GM21723 (cell line): ENCODE data around the gene LUZP2.

Source experiments
- ATAC-seq: cut with Tn5 transposase; IDR thresholded peaks from one replicate; pipeline ENCODE4 v1.9.1; 2021; ENCODE audit warnings: mild to moderate bottlenecking, moderate library complexity; ENCODE audit not compliant: unreplicated experiment

Gene LUZP2

DNA sequence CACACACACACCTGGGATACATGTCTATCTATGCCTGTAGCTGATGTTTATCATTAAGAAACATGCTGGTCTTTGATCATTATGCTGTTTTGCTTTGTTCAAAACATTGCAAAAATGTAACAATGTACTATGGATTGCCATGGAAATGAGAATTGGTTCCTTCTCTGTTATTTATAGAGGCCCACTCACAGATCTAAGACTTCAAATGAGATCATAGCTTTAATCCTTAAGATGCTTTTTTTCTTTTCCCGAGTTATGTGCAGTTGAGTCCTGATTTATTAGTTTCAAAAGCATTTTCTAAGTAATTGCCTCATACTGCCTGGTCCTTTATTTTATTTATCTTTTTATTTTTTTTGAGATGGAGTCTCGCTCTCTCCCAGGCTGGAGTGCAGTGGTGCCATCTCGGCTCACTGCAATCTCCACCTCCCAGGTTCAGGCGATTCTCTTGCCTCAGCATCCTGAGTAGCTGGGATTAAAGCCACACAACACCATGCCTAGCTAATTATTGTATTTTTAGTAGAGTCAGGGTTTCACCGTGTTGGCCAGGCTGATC, 131.4 kb downstream of the LUZP2 start:
- no peak for ATAC-seq

DNA sequence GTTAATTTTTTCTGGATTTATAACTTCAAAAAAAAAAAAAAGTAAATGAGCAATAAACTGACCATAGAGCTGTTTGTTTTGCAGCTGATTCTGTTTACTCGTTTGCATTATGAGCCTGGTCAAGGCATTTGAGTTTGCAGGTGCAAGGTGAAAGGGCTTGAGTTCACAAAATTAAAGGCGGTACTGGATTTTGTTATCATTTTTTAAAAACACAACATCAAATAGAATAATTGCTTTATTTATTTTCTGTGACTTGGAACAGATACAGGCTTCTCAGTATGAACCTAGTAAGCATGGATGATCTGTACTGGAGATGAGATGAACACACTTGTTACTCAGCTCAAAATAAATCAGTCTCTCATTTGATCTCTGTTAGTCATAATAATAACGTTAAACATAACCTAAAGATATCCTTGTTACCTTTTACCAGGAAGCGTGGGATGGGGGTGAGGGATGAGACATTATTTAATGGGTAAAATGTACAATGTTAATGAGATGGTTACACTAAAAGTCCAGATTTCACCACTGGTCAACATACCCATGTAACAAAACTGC, 137.8 kb downstream of the LUZP2 start:
- no peak for ATAC-seq

DNA sequence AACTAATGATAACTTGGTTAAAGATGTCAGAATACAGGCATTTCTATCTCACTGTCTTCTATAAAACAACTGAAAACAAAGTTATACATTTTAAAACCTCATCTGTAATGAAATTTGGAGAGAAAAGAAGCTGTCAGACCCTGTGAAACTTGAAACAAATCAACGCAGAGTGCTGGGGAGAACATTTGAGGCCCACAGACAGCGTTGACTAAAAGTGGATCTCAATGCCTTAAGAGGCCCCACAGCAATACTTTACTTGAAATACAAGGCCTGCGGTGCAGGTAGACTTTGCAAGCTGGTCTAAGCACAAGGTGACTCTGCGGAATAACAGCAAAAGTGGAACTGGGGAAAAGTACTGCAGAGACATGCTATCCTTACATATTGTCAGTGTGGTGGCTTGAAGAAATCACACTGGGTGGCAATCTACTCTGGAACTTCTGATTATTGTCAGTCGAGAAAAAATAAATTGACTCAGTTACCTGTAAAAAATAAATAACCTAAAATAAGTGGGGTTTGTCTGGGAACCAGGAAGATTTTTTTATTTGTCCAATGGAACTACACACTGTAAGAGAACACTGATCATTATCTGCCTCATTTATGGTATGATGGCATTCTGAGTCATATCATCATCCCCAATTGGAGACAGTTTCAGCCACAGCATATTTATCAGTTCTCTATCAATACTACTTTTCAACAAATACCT, 138.9 kb downstream of the LUZP2 start:
- no peak for ATAC-seq

DNA sequence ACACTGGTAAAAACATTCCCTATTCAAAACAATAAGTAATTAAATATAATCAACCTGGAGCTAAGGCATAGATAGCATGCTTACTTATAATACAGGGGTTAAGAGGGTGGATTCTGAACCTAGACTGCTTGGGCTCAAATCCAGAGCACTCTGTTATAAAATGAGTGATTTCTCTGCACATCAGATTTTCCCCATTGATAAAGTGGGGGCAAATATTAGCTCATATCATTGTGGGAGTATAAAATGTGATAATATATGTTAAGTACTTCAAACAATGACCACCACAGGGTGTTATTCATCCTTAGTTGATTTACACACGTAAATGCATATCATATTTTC, 139.4 kb downstream of the LUZP2 start:
- ATAC-seq: no peak

DNA sequence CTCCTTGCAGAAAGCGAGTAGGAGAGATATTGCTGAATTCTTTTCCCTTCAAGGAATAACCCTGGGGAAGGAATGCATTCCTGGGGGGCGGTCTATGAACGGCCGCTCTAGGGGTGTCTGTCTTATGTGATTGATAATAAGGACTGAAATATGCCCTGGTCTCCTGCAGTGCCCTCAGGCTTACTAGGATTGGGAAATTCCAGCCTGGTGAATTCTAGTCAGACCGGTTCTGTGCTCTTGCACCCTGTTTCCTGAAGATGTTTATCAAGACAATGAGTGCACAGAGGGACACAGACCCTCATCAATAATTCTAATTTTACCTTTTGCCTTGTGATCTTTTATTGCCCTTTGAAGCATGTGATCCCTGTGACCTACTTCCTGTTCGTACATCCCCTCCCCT, 140.7 kb downstream of the LUZP2 start:
- no peak for ATAC-seq

DNA sequence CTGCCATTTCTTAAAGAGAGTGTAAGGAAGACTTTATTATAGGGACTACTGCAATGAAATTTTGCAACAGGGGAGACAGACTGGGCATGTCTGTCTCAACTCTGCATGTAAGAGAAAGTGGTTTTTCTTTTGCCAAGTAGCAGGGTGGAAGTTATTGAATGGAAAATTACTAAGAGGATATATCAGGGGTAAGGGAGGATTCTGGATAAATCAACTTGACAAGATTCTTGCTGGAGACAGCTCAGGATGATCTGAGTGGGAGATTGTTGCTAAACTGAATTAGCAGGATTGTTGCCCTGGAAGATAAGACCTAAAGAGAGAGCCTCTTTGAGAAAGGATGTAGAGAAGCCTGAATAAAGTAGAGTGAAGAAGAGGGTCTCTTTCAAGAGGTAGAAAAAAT, 145.8 kb downstream of the LUZP2 start:
- ATAC-seq: no peak

DNA sequence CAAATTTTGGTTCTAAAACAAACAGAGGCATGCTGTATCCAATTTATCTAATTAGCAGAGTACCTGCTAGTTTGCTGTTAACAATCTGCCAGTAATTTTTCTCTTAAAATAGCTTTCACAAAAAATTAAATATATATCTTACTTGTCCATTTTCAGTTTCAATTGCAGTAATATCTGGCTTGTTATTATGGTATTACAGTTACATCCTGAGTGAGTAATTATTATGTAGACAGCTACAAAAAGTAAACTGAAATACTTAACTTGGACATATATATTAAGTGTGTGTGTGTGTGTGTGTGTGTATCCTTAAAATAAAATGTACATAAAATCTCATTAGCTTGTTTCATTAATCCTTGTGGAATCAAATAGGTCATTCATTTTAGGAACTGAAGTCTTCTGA, 148.7 kb downstream of the LUZP2 start:
- no peak for ATAC-seq

DNA sequence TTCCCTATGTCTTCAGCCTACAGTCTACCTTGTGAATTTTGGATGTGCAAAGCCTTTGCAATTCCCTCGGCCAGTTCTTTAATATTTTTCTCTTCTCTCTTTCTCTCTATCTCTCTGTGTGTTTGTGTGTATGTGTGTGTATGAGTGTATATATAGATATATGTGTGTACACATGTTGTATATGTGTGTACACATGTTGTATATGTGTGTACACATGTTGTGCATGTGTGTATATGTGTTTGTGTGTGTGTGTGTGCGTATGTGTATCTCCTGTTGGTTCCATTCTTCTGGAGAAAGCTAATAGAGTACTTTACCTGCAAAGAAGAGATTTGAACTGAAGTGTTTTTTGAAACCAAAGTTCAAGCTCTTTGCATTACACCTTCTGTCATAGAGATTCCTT, 155.0 kb downstream of the LUZP2 start:
- no peak for ATAC-seq

DNA sequence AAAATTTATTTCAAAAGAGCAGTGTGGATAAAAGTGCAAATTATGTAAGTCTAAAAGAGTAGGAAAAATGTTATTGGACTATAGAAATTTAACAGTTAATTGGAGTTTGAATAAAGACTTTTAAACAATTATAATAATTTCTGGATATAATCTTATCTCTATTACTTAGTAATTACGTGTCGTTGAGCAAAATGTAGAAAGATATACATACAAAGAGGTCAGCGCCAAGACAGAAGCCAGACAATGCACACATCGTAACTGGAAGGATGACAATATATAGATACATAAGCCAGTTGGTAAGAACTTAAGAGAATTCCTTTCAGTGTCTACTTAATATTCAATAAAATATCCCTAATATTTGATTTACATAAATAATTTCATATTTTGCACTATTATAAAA, 157.0 kb downstream of the LUZP2 start:
- no peak for ATAC-seq

DNA sequence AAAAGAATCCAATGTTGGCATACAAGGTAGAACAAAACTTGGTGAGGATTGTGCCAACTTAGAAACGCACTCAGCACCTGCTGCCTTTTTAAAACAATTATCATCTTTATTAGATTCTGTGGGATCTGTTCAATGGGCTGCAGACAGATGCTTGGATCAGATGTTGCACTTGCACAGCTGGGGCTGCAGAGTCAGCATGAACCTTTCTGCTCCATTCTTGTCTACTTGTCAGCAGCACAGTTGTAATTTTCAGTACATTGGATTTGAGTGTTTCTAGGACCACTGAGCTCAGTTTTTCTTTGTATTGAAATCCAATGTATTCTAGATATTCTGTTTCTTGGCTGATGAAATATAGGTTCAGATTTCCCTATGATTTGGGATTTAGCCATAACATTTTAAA, 164.5 kb downstream of the LUZP2 start:
- ATAC-seq: no peak

DNA sequence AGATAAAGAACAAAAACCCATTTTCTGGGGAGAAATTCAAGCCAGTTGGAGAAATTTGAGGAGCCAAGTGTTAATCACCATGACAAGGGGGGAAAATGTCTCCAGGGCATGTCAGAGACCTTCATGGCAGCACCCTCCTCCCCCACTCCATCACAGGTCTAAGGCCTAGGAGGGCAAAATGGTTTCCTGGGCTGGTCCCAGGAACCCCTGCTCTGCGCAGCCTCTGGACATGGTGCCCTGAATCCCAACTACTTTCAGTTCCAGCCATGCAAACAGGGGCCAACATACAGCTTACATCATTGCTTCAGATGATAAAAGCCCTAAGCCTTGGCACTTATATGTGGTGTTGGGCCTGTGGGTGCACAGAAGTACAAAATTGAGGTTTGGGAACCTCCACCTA, 167.5 kb downstream of the LUZP2 start:
- no peak for ATAC-seq

DNA sequence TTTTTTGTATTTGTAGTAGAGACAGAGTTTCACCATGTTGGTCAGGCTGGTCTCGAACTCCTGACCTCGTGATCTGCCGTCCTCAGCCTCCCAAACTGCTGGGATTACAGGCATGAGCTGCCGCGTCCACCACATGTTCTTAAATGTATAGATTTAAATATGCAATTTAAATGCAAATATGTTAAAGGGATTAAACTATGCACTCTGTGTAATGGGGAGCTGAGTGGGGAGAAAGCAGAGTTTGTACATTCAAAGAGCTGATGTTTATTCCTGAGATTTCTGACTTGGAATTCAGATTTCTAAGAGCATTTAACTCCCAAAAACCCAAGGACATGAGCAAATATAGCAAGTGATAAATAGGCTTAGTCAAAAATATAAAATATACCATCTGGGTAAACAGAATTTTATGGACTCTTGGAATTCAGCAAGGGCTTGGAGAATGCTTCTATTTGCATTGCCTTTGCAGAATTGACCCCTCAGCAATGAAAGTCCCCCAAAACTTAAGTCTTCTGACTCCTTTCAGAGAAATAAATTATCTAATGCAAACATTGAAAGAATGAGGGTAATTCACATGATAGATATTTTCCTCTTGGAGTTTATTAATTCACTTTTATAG, 170.6 kb downstream of the LUZP2 start:
- ATAC-seq: no peak

DNA sequence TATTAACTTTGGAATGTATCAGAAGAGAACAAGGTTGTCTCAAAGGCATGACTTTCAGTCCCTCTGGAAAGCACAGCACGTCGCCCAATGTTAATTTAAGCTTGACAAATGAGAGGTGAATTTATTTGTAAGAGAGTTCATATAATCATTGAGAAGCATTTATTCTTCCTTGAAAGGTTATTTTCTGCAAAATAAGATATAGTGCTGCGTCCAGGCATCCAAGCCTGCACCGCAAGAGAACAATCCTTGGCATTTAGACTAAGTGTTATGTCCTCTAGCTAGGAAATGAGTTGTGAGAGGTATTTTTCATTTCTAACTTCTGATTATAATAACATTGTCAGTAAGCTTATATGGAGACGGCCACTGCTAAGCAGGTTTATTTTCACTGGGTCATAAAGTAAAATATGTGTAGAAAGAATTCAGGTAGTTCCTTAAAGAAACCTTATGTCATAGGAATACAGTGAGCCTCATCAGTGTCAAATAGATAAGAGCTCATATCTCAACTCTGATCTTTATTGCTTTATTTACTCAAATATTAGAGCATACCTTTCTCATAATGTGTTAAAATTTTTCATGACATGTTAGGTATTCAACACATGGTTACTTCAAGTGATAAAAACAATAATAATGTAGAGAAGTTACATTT, 182.0 kb downstream of the LUZP2 start:
- ATAC-seq: no peak

DNA sequence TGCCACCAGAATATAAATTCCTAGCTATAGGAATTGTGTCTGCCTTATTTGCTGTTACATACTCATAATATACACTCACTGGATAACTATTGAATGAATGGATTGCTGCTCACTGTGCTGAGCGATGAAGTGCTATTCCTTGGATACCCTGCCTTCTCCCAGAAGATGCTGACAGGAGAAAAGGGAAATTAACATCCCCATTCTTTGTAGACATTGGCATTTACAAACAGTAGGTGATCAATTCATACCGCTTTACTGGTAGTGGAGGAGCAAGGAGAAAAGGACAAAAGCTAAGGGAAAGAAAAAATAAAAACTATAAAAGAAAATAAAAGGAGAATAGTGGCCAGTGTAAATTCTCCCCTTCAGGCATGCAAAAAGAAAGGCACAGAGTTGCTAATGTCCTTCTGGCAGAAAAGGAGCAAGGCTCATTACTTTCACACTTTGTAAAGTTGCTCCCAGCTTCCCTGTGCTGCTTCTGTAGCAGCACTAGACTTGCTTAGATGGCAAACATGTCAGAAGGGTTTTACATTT, 183.0 kb downstream of the LUZP2 start:
- ATAC-seq: no peak

DNA sequence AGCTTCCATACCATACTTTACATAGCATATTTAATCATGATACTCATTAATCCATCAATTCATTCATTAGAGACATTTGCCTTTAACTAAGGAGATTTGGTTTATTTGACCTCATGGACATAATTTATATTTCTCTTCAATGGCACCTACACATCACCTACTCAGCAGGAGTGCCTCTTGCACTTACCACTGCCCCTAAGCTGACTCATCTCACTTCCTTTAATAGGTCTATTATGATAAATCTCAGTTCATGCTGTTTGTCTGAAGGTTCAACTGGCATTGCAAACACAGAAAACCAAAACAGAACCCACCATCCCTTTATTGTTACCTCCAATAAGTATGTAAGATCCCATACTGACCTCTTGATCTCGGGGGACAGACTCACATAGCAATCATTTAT, 186.7 kb downstream of the LUZP2 start:
- ATAC-seq: no peak

DNA sequence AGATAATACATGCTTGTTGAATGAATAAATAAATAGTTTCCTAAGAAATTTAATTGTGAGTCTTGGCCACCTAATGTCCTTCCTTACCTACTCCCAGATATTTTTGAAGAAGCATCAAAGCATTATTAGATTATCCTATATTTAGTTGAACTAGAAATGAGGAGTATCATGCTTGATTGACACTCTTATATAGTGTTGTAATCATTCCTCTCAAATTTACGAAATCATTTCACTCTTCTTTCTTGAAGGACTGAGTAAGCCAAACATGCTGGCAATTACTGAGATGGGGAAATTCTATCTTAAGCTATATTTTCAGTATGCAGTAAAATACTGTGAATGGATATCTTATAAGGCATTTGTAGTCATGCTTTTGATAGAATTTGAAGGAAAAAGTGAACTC, 189.0 kb downstream of the LUZP2 start:
- no peak for ATAC-seq

DNA sequence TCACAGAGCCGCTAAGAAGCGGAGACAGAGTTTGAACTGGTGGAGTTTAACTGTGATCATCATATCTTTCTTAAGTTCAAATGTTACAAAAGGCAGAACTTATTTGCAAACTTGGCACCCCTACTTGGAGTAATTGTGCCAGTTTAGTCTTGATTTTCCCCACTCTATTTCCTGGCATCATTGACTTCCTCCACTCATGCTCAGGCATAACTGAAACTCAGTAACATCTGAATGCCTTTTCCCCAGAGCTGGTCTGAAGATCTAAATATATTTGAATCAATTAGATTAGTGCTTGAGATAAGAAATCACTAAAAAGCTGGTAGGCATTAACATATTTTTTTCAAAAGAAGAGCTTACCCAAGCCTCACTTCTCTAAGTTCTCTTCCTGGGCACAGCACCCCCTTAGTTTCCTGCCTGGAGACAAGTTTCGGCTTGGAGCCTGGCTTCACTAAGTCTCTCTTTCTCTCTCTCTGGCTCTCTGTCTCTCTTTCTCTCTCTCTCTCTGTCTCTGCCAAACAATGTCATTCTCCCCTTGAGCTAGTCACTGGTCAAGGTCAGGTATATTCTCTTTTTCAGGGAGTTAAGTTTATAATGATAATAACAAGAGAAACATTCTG, 190.8 kb downstream of the LUZP2 start:
- no peak for ATAC-seq

DNA sequence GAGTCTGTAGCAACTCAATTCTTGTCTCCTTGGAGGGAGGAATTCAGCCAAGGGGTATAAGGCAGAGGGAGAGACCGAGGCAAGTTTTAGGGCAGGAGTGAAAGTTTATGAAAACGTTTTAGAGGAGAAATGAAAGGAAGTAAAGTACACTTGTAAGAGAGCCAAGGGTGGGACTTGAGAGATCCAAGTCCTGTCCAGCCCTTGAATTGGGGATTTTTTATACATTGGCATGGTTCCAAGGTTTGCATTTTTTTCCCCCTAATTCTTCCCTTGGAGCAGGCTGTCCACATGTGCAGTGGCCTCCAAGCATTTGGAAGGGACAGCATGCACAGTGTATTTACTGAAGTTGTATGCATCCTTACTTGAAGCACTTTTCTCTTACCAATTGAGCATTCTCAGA, 192.1 kb downstream of the LUZP2 start:
- ATAC-seq: no peak

DNA sequence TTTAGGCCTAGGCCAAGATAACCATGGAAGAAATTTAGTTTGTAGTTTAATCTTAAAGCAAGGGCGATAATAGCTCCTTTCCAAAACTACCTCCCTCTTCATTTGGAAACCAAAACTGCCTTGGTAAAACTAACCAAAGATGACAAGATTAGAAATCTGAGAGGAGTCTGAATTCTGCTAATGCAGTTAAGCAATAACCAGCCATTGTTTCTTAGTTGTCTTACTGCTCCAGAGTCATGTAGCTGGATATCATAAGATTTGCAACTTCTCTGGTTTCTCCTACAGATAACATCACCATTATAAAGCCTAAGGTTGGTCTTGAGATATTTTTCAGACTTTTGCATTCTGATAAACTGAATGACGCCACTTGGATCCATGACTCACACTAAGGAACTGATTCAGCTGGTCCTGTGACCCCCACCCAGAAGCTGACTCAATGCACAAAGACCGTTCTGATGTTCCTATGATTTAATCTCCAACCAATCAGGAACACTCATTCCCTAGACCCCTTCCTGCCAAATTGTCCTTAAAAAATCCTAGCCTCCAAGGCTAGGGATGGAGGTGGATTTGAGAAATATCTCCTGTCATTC, 200.8 kb downstream of the LUZP2 start:
- no peak for ATAC-seq

DNA sequence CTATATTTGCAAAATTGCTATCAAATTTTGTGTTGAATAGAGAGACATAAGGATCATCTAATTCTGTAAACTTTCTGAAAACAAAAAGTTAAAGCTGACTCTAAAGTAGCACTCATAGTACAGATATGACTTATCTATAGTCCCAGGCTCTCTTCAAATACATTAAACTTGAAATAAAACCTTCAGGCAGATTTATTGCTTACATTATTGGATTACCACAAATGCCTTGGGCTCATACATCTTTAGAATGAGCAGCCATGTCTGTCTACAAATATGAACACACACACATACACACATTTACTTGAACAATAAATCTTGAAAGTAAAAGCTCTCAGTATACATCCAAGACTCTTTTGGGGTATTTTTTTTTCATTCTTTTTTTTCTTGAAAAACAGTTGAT, 207.9 kb downstream of the LUZP2 start:
- ATAC-seq: no peak

DNA sequence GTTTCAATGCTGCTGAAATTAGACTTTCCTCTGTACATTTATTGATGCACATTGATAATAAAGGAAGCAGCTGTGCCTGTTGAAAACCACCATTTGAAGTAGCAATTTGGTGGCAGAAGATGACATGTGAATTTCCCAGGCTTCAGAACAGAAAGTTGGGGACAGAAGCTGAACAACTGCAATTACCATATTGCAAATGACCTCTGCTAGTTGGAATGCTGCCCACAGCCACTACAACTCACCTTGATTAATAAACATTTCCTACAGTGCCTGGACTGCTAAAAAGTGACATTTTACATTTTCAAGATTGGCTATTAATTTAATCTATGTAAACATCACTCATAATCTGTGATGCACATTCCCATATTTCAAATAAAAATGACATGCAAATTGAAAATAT, 208.6 kb downstream of the LUZP2 start:
- no peak for ATAC-seq
